GM18505 (cell line): ENCODE data around the gene MZB1.
"Not testable (repeated sequence)": the region's sequence is repeated elsewhere in the genome, so short reads cannot be mapped to it uniquely, and the experiment has no call there.

Experiments used
- ATAC-seq: cut with Tn5 transposase; IDR thresholded peaks from one replicate; pipeline ENCODE4 v1.9.1; 2021; ENCODE audit not compliant: unreplicated experiment
- POLR2A ChIP-seq: IDR thresholded peaks from 4 replicates; pipeline ENCODE4 v1.6.1; 2011; ENCODE audit warnings: borderline replicate concordance; ENCODE audit not compliant: insufficient read depth, insufficient read length; ENCODE audit errors: extremely low read depth

Gene MZB1

GRCh38 chr5:139391570-139392323 is 2.0 kb upstream of the MZB1 start:
- TF ChIP-seq POLR2A: peak; percentile 55
- ATAC-seq: peak; percentile 0

- no peak for ATAC-seq
- no peak for TF ChIP-seq POLR2A
Observed at GRCh38 chr5:139390639-139391569, 1.2 kb upstream of the MZB1 start.

GRCh38 chr5:139388198-139388821 is 1.4 kb downstream of the MZB1 start:
- ATAC-seq: no peak
- TF ChIP-seq POLR2A: no peak

- TF ChIP-seq POLR2A: peak; percentile 17
- no peak for ATAC-seq
Observed at GRCh38 chr5:139387611-139388197, 2.0 kb downstream of the MZB1 start.

- ATAC-seq: not testable (repeated sequence)
Observed at GRCh38 chr5:139386956-139387355, 2.8 kb downstream of the MZB1 start.

- ATAC-seq: no peak
- no peak for TF ChIP-seq POLR2A
Observed at GRCh38 chr5:139386050-139386438, 3.7 kb downstream of the MZB1 start.

GRCh38 chr5:139385061-139386049 is 4.4 kb downstream of the MZB1 start:
- TF ChIP-seq POLR2A: peak; percentile 49
- ATAC-seq: no peak

- TF ChIP-seq POLR2A: no peak
- no peak for ATAC-seq
Observed at GRCh38 chr5:139384591-139385051, 5.1 kb downstream of the MZB1 start.

GRCh38 chr5:139383993-139384590 is 5.6 kb downstream of the MZB1 start:
- peak; percentile 38 for TF ChIP-seq POLR2A
- no peak for ATAC-seq

GRCh38 chr5:139383275-139383992 is 6.3 kb downstream of the MZB1 start, which contains the start of gene SLC23A1:
Gene SLC23A1 (minus strand): TSS chr5:139383297. CDS start chr5:139383253, 44 bp downstream.
- ATAC-seq: no peak
- TF ChIP-seq POLR2A: no peak

- no peak for ATAC-seq
- TF ChIP-seq POLR2A: no peak
Observed at GRCh38 chr5:139382807-139383206, 6.9 kb downstream of the MZB1 start.
